NCI-H146 treated with DMSO at 0.1 percent for 48 hours (cell line): ENCODE results near the gene ALK.
A peak's percentile ranks its signal among the peaks of the same experiment; 100 is the strongest.

ENCODE experiments used
- DNase-seq: peaks from one replicate; lab custom pipeline; 2025; ENCODE audit not compliant: unreplicated experiment; lab: John Stamatoyannopoulos, UW

The ALK gene

GRCh38 chr2:29305762-29306161 lies 615.6 kb downstream of the ALK start:
- DNase-seq: no peak

GRCh38 chr2:29304399-29305060 lies 616.9 kb downstream of the ALK start:
- no peak for DNase-seq

- no peak for DNase-seq
These were observed 624.8 kb downstream of the ALK start for GRCh38 chr2:29296585-29296984.

GRCh38 chr2:29295845-29296244 lies 625.5 kb downstream of the ALK start:
- DNase-seq: no peak

GRCh38 chr2:29293830-29294438 lies 627.5 kb downstream of the ALK start:
- no peak for DNase-seq

GRCh38 chr2:29290293-29291047 lies 630.9 kb downstream of the ALK start:
- no peak for DNase-seq

GRCh38 chr2:29284671-29285070 lies 636.7 kb downstream of the ALK start:
- DNase-seq: no peak

- DNase-seq: no peak
These were observed 639.5 kb downstream of the ALK start for GRCh38 chr2:29281916-29282247.

- DNase-seq: peak; percentile 62
These were observed 640.1 kb downstream of the ALK start for GRCh38 chr2:29281086-29281915.

- no peak for DNase-seq
These were observed 642.4 kb downstream of the ALK start for GRCh38 chr2:29278966-29279365.

- no peak for DNase-seq
These were observed 645.2 kb downstream of the ALK start for GRCh38 chr2:29276151-29276550.

- no peak for DNase-seq
These were observed 646.2 kb downstream of the ALK start for GRCh38 chr2:29275186-29275585.

- DNase-seq: no peak
These were observed 647.4 kb downstream of the ALK start for GRCh38 chr2:29273685-29274611.

- no peak for DNase-seq
These were observed 648.2 kb downstream of the ALK start for GRCh38 chr2:29273004-29273684.

- no peak for DNase-seq
These were observed 649.1 kb downstream of the ALK start for GRCh38 chr2:29272311-29272710.

GRCh38 chr2:29270701-29271121 lies 650.7 kb downstream of the ALK start:
- no peak for DNase-seq

- DNase-seq: no peak
These were observed 651.6 kb downstream of the ALK start for GRCh38 chr2:29269765-29270109.

- DNase-seq: no peak
These were observed 652.2 kb downstream of the ALK start for GRCh38 chr2:29269095-29269764.

GRCh38 chr2:29267720-29268119 lies 653.7 kb downstream of the ALK start:
- DNase-seq: no peak
